OCI-LY7 (cell line): ENCODE measurements around the gene VWA8. TPM values are rescaled to one million over a fixed set of nuclear protein-coding genes. Genes with fewer than 3 reads are reported as not detected.
A peak's percentile ranks its signal among the peaks of the same experiment; 100 is the strongest.

Experiments used
- BruUV-seq: library from RNA; stranded (reverse); fragments of 400-500 nt; replicated peaks from 2 replicates; lab custom pipeline; 2021; lab: Mats Ljungman, UMichigan
- CTCF ChIA-PET: fragments of 300-600 bp; sonication (Branson Sonifier 250); formaldehyde crosslinking; loops from one replicate; lab custom pipeline; 2022; ENCODE audit warnings: antibody characterized with exemption; ENCODE audit not compliant: unreplicated experiment; lab: Charles Lee
- POLR2A ChIA-PET: fragments of 300-600 bp; sonication (Branson Sonifier 250); formaldehyde crosslinking; loops from one replicate; lab custom pipeline; 2022; ENCODE audit warnings: antibody characterized with exemption; lab: Charles Lee
- DNase-seq: peaks from one replicate; pipeline ENCODE4 v3.0.0-alpha.2; 2015; ENCODE audit warnings: low spot score
- H2AFZ ChIP-seq: fragments of 200-600 bp; sonication (generic), shearing (Covaris generic); 2 replicates; pipeline ENCODE4 v1.6.1; 2014; ENCODE audit warnings: mild to moderate bottlenecking, antibody characterized with exemption, low read length, moderate library complexity
- H3K27ac ChIP-seq: fragments of 200-600 bp; sonication (generic); 2 replicates; pipeline ENCODE4 v1.5.1; 2014; ENCODE audit warnings: mixed run types, low read depth, mild to moderate bottlenecking, moderate library complexity, low read length, inconsistent platforms; ENCODE audit not compliant: poor library complexity, severe bottlenecking
- H3K36me3 ChIP-seq: fragments of 200-600 bp; sonication (generic); 2 replicates; pipeline ENCODE4 v1.6.1; 2014; ENCODE audit warnings: mild to moderate bottlenecking, antibody characterized with exemption, low read length, moderate library complexity, mixed read lengths; ENCODE audit not compliant: insufficient read depth
- H3K4me1 ChIP-seq: fragments of 200-600 bp; sonication (generic); 2 replicates; pipeline ENCODE4 v1.5.1; 2014; ENCODE audit warnings: mild to moderate bottlenecking, low read length; ENCODE audit not compliant: insufficient read depth, poor library complexity, severe bottlenecking
- H3K4me2 ChIP-seq: fragments of 200-600 bp; sonication (generic); 2 replicates; pipeline ENCODE4 v1.6.1; 2014; ENCODE audit warnings: mild to moderate bottlenecking, low read length
- H3K4me3 ChIP-seq: fragments of 200-600 bp; sonication (generic); 2 replicates; pipeline ENCODE4 v1.5.1; 2014; ENCODE audit warnings: mild to moderate bottlenecking, low read depth, low read length; ENCODE audit not compliant: poor library complexity, severe bottlenecking
- H3K79me2 ChIP-seq: fragments of 200-600 bp; sonication (generic); 2 replicates; pipeline ENCODE4 v1.6.1; 2016; ENCODE audit warnings: low read depth, mild to moderate bottlenecking, low read length, moderate library complexity, mixed read lengths; ENCODE audit not compliant: insufficient read depth
- H3K9me2 ChIP-seq: fragments of 200-600 bp; sonication (generic); 2 replicates; pipeline ENCODE4 v1.6.1; 2016; ENCODE audit warnings: mild to moderate bottlenecking, low read length, mixed read lengths; ENCODE audit not compliant: insufficient read depth
- H3K9me3 ChIP-seq: fragments of 200-600 bp; sonication (generic); 2 replicates; pipeline ENCODE4 v1.6.1; 2014; ENCODE audit warnings: mild to moderate bottlenecking, mixed run types, low read length, mixed read lengths
- H4K20me1 ChIP-seq: fragments of 200-600 bp; sonication (generic); 2 replicates; pipeline ENCODE4 v1.6.1; 2014; ENCODE audit warnings: mild to moderate bottlenecking, antibody characterized with exemption, low read length, moderate library complexity, mixed read lengths; ENCODE audit not compliant: insufficient read depth
- EZH2phosphoT487 ChIP-seq: fragments of 200-600 bp; sonication (generic); IDR thresholded peaks from 2 replicates; pipeline ENCODE4 v1.6.1; 2018; ENCODE audit warnings: low read depth, borderline replicate concordance, mild to moderate bottlenecking, mixed run types, antibody characterized with exemption, low read length, moderate library complexity, mixed read lengths
- intact Hi-C: fragments of 100-400 bp; cut with micrococcal nuclease; formaldehyde crosslinking; loops from one replicate; pipeline ENCODE4 v1.10.0; 2022; ENCODE audit not compliant: unreplicated experiment
- total RNA-seq, 2 experiments: library from RNA; depleted of rRNA in 1 of 2; stranded (reverse); fragments of >200 nt in 1 of 2; shearing (Covaris generic) in 1 of 2; gene quantifications; 2 replicates each; pipeline ENCODE4 v1.2.3, GENCODE V29; 2014 to 2022
- TF ChIP-seq, protein P1 (sequence below): fragments of 200-600 bp; sonication (generic); conservative IDR thresholded peaks from 2 replicates; pipeline ENCODE4 v1.5.1; 2014; ENCODE audit warnings: mild to moderate bottlenecking, antibody characterized with exemption, low read length, moderate library complexity, mixed read lengths

The VWA8 gene
- total RNA-seq, 2 experiments from 2014 or later = 26.4 to 31.5 TPM

- Histone ChIP-seq H3K9me3 (peaks cover 15% of the 10 kb centered on the region; the same call in 1 of the 2 replicates), H3K27ac (no peak overlapping the region), H3K4me1 (peaks cover 11% of the 10 kb centered on the region), H3K4me3 (no peak overlapping the region), H3K9me2 (no peaks in the 10 kb centered on the region), H3K79me2 (no peaks in the 10 kb centered on the region), H3K36me3 (no peaks in the 10 kb centered on the region; the same call in 1 of the 2 replicates), H4K20me1 (no peaks in the 10 kb centered on the region), H2AFZ (peak overlapping the region; percentile 4; the same call in 1 of the 2 replicates), H3K4me2 (no peak overlapping the region)
- TF ChIP-seq EZH2phosphoT487 = no peak
- TF ChIP-seq, protein P1, sequence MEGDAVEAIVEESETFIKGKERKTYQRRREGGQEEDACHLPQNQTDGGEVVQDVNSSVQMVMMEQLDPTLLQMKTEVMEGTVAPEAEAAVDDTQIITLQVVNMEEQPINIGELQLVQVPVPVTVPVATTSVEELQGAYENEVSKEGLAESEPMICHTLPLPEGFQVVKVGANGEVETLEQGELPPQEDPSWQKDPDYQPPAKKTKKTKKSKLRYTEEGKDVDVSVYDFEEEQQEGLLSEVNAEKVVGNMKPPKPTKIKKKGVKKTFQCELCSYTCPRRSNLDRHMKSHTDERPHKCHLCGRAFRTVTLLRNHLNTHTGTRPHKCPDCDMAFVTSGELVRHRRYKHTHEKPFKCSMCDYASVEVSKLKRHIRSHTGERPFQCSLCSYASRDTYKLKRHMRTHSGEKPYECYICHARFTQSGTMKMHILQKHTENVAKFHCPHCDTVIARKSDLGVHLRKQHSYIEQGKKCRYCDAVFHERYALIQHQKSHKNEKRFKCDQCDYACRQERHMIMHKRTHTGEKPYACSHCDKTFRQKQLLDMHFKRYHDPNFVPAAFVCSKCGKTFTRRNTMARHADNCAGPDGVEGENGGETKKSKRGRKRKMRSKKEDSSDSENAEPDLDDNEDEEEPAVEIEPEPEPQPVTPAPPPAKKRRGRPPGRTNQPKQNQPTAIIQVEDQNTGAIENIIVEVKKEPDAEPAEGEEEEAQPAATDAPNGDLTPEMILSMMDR = no peak
- BruUV-seq = no TSS peak
- intact Hi-C loops = no loop called here
- CTCF ChIA-PET = no interaction called here
- POLR2A ChIA-PET = interaction anchor here (0.6 to 0.8 kb wide), 3 partner anchors 29 to 152 kb away, joined by 3 read pairs; no protein-coding TSS in a partner anchor
- DNase-seq = no peak
Observed at GRCh38 chr13:41528021-41528420, 432.9 kb downstream of the VWA8 start.

DNA sequence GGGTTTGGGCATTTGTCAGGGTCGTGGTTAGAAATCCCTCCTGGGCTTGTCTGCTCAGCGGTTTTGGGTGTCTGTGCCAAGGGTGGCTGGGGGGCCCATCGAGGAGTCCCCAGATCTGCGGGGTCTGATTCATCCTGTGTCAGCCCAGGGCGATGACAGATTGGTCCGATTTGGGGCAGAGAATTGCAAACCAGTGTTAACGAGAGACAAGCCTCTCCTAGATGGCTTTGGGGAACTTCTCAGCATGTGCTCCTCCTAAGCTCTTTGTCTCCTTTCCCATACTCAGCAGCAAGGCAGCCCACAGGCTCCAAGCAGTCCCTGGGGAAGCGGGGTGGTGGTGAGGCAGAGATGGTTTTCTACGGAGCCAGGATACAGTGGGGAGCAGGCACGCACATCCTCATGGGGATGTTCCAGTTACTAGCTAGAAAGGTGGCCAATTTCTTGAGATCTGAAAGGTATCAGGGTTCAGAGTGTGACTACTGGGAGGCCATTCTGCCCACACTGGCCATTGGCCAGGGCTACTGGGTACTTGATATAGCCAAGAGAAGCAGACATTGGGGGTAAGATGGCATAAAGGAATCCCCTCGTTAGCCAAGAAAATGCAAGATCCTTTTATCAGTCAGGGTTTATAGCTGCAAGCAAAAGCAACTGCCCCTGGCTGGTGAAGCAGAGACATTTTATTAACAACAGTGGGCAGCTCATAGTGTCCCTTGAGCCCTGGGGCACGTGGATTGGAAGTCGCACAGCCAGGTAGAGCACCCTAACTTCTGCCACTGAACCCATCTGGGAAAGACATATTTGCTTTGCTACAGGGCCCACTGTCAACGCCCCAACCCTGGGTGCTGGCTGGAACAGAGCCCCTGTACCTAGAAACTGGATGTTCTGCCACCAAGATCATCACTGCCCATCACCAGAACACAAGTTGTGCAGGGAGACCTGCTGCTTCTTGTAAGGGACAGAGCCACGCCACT, 440.0 kb downstream of the VWA8 start:
- no peak overlapping the region for H3K4me2 ChIP-seq
- no peak overlapping the region for H3K27ac ChIP-seq
- H3K9me3 ChIP-seq = peaks cover 15% of the 10 kb centered on the region; the same call in 1 of the 2 replicates
- no peaks in the 10 kb centered on the region for H3K79me2 ChIP-seq
- no peaks in the 10 kb centered on the region for H3K9me2 ChIP-seq
- ChIA-PET CTCF (no interaction called here), POLR2A (interaction anchor here (0.6 to 0.8 kb wide), 2 partner anchors 11 to 13 kb away, joined by 3 read pairs; no protein-coding TSS in a partner anchor)
- H3K4me1 ChIP-seq = peaks cover 12% of the 10 kb centered on the region
- H3K36me3 ChIP-seq = no peaks in the 10 kb centered on the region; the same call in 1 of the 2 replicates
- H4K20me1 ChIP-seq = no peaks in the 10 kb centered on the region
- no TSS peak for BruUV-seq
- TF ChIP-seq EZH2phosphoT487 = no peak
- TF ChIP-seq, protein P1 = no peak
- DNase-seq = no peak
- intact Hi-C loops = no loop called here
- no peak overlapping the region for H3K4me3 ChIP-seq
- H2AFZ ChIP-seq = no peak overlapping the region
